HEK293T (cell line): ENCODE data around the gene KCNH4.

Experiments
- ARNT ChIP-seq: fragments of 450-650 bp; IDR thresholded peaks from 2 replicates; pipeline ENCODE4 v1.6.1; 2017; ENCODE audit warnings: mild to moderate bottlenecking
- BHLHE40 ChIP-seq: fragments of 450-650 bp; IDR thresholded peaks from 2 replicates; pipeline ENCODE4 v1.6.1; 2016; ENCODE audit warnings: mild to moderate bottlenecking, moderate library complexity, borderline replicate concordance
- ELF4 ChIP-seq: fragments of 450-650 bp; IDR thresholded peaks from 2 replicates; pipeline ENCODE4 v1.6.1; 2017; ENCODE audit warnings: antibody characterized with exemption
- FOXA1 ChIP-seq: fragments of 450-650 bp; IDR thresholded peaks from 2 replicates; pipeline ENCODE4 v1.6.1; 2016; ENCODE audit warnings: mild to moderate bottlenecking
- FOXK2 ChIP-seq: fragments of 450-650 bp; IDR thresholded peaks from 2 replicates; pipeline ENCODE4 v1.6.1; 2016; ENCODE audit warnings: mild to moderate bottlenecking
- FOXM1 ChIP-seq: fragments of 450-650 bp; IDR thresholded peaks from 2 replicates; pipeline ENCODE4 v1.6.1; 2017; ENCODE audit warnings: mild to moderate bottlenecking, borderline replicate concordance
- HDGF ChIP-seq: fragments of 450-650 bp; IDR thresholded peaks from 2 replicates; pipeline ENCODE4 v1.6.1; 2017; ENCODE audit warnings: antibody characterized with exemption, borderline replicate concordance
- NFRKB ChIP-seq: fragments of 450-650 bp; IDR thresholded peaks from 2 replicates; pipeline ENCODE4 v1.6.1; 2016; ENCODE audit warnings: mild to moderate bottlenecking, moderate library complexity
- SP1 ChIP-seq: fragments of 450-650 bp; IDR thresholded peaks from 2 replicates; pipeline ENCODE4 v1.6.1; 2017
- SUZ12 ChIP-seq: fragments of 450-650 bp; IDR thresholded peaks from 2 replicates; pipeline ENCODE4 v1.6.1; 2016; ENCODE audit warnings: mild to moderate bottlenecking
- TARDBP ChIP-seq: fragments of 450-650 bp; IDR thresholded peaks from 2 replicates; pipeline ENCODE4 v1.6.1; 2016
- ZNF384 ChIP-seq: fragments of 450-650 bp; IDR thresholded peaks from 2 replicates; pipeline ENCODE4 v1.6.1; 2016

GRCh38 chr17:42188749-42189650, 8.1 kb upstream of the KCNH4 start:
- TF ChIP-seq FOXM1 (no peak), SUZ12 (no peak), SP1 (no peak), FOXK2 (no peak), FOXA1 (no peak), ARNT (no peak), BHLHE40 (no peak), NFRKB (no peak), TARDBP (no peak), ZNF384 (no peak), HDGF (no peak), ELF4 (no peak)
